ENCODE results near the gene GRM1. TPM values are rescaled to one million over a fixed set of nuclear protein-coding genes. Genes with fewer than 3 reads are reported as not detected.
"Not testable (repeated sequence)": the region's sequence is repeated elsewhere in the genome, so short reads cannot be mapped to it uniquely, and the experiment has no call there.

The GRM1 gene
- total RNA-seq, 1 donor from 2014 or later, result 0.13 TPM

- DNase-seq (ENCODE audit: low read depth in 2 of 2), result no peak
These were observed 162.3 kb downstream of the GRM1 start for GRCh38 chr6:146191166-146191565.

- no peak for DNase-seq (ENCODE audit: low read depth in 2 of 2)
These were observed 162.8 kb downstream of the GRM1 start for GRCh38 chr6:146191612-146192011.

GRCh38 chr6:146194434-146194833 lies 165.6 kb downstream of the GRM1 start:
- no peak for DNase-seq (ENCODE audit: low read depth in 2 of 2)

GRCh38 chr6:146200176-146200575 lies 171.3 kb downstream of the GRM1 start:
- no peak for DNase-seq (ENCODE audit: low read depth in 2 of 2)

- DNase-seq (ENCODE audit: low read depth in 2 of 2), result no peak
These were observed 173.7 kb downstream of the GRM1 start for GRCh38 chr6:146202570-146202969.

- DNase-seq (ENCODE audit: low read depth in 2 of 2), result no peak
These were observed 181.1 kb downstream of the GRM1 start for GRCh38 chr6:146209942-146210341.

- DNase-seq (ENCODE audit: low read depth in 2 of 2), result no peak
These were observed 181.7 kb downstream of the GRM1 start for GRCh38 chr6:146210406-146211083.

GRCh38 chr6:146211646-146212045 lies 182.8 kb downstream of the GRM1 start:
- DNase-seq (ENCODE audit: low read depth in 2 of 2), result no peak

- DNase-seq (ENCODE audit: low read depth in 2 of 2), result no peak
These were observed 183.9 kb downstream of the GRM1 start for GRCh38 chr6:146212781-146213180.

- DNase-seq (ENCODE audit: low read depth in 2 of 2), result no peak
These were observed 190.2 kb downstream of the GRM1 start for GRCh38 chr6:146219101-146219500.

GRCh38 chr6:146224449-146224848 lies 195.6 kb downstream of the GRM1 start:
- DNase-seq (ENCODE audit: low read depth in 2 of 2), result no peak

GRCh38 chr6:146224988-146225387 lies 196.1 kb downstream of the GRM1 start:
- no peak for DNase-seq (ENCODE audit: low read depth in 2 of 2)

GRCh38 chr6:146240322-146240721 lies 211.5 kb downstream of the GRM1 start:
- no peak for DNase-seq (ENCODE audit: low read depth in 2 of 2)

- DNase-seq (ENCODE audit: low read depth in 2 of 2), result no peak
These were observed 211.9 kb downstream of the GRM1 start for GRCh38 chr6:146240807-146241206.

GRCh38 chr6:146243646-146244045 lies 214.8 kb downstream of the GRM1 start:
- not testable (repeated sequence) for DNase-seq (ENCODE audit: low read depth in 2 of 2)

GRCh38 chr6:146244630-146245143 lies 215.8 kb downstream of the GRM1 start:
- DNase-seq (ENCODE audit: low read depth in 2 of 2), result no peak

- DNase-seq (ENCODE audit: low read depth in 2 of 2), result no peak
These were observed 217.2 kb downstream of the GRM1 start for GRCh38 chr6:146246028-146246427.

GRCh38 chr6:146253691-146254090 lies 224.8 kb downstream of the GRM1 start:
- DNase-seq (ENCODE audit: low read depth in 2 of 2), result no peak

- no peak for DNase-seq (ENCODE audit: low read depth in 2 of 2)
These were observed 229.3 kb downstream of the GRM1 start for GRCh38 chr6:146258206-146258605.

GRCh38 chr6:146260886-146261285 lies 232.0 kb downstream of the GRM1 start:
- DNase-seq (ENCODE audit: low read depth in 2 of 2), result no peak

- no peak for DNase-seq (ENCODE audit: low read depth in 2 of 2)
These were observed 236.2 kb downstream of the GRM1 start for GRCh38 chr6:146265056-146265455.

- no peak for DNase-seq (ENCODE audit: low read depth in 2 of 2)
These were observed 238.6 kb downstream of the GRM1 start for GRCh38 chr6:146267447-146267846.

GRCh38 chr6:146267946-146268345 lies 239.1 kb downstream of the GRM1 start:
- DNase-seq (ENCODE audit: low read depth in 2 of 2), result no peak

GRCh38 chr6:146269482-146269881 lies 240.6 kb downstream of the GRM1 start:
- no peak for DNase-seq (ENCODE audit: low read depth in 2 of 2)

Measured in dermis microvascular lymphatic vessel endothelial cell (primary cell).